Measurements from ENCODE around the gene ECE1. TPM values are rescaled to one million over a fixed set of nuclear protein-coding genes. Genes with fewer than 3 reads are reported as not detected.

ECE1 gene
- total and polyA plus RNA-seq, 2 donors (not counting 3 experiments of a cell fraction or from before 2014, with no cell fraction given) = 437 to 562 TPM

GRCh38 chr1:21242846-21243245 is 47.4 kb downstream of the ECE1 start:
- Histone ChIP-seq H3K79me2 (ENCODE audit: control insufficient read depth, insufficient read depth, low read length) (peaks cover 2% of the 10 kb centered on the region), H3K9ac (replicated peaks; ENCODE audit: extremely low read depth, insufficient read depth, low read length) (no peak overlapping the region), H3K4me3 (replicated peaks in 1 of 3; ENCODE audit: insufficient read depth in 1 of 3, low read depth in 1 of 3, low read length in 3 of 3) (no peak overlapping the region), H3K27me3 (ENCODE audit: control insufficient read depth in 2 of 2, insufficient read depth in 2 of 2, low read length in 2 of 2) (no peaks in the 10 kb centered on the region), H3K27ac (ENCODE audit: insufficient read depth, low read depth, low read length) (no peak overlapping the region), H3K4me2 (ENCODE audit: insufficient read depth, low read length) (no peak overlapping the region), H3K9me3 (replicated peaks; ENCODE audit: control insufficient read depth, insufficient read depth, low read length) (no peaks in the 10 kb centered on the region), H2AFZ (ENCODE audit: low read depth, low read length) (no peak overlapping the region), H3K4me1 (ENCODE audit: control insufficient read depth, extremely low read depth, insufficient read depth, low read length) (no peaks in the 10 kb centered on the region), H3K36me3 (ENCODE audit: control insufficient read depth in 2 of 2, extremely low read depth in 1 of 2, insufficient read depth in 2 of 2, low read length in 2 of 2) (peaks cover 36 to 69% of the 10 kb centered on the region in 2 experiments), H4K20me1 (replicated peaks; ENCODE audit: control insufficient read depth, extremely low read depth, insufficient read depth, low read length) (no peaks in the 10 kb centered on the region), H3K9me1 (replicated peaks; ENCODE audit: control insufficient read depth, extremely low read depth, insufficient read depth, low read length) (no peaks in the 10 kb centered on the region)
- dilution Hi-C loops (cut with MboI; ENCODE audit: extremely low pct_ligation_motif_present, low sequenced_read_pairs) (loop anchor here (10.0 kb wide), 1 partner anchor 122 kb away; no protein-coding TSS in a partner anchor), intact Hi-C loops (cut with micrococcal nuclease) (no loop called here)
- CTCF ChIA-PET = interaction anchor here (0.7 to 4.7 kb wide), 6 partner anchors 9 to 125 kb away, joined by 3 to 29 read pairs (median 8); no protein-coding TSS in a partner anchor
- FAIRE-seq = no peak
- POLR2A ChIA-PET = no interaction called here
- TF ChIP-seq JUN (IDR thresholded peaks at IDR 0.05; ENCODE audit: borderline replicate concordance, insufficient read depth, insufficient read length, low read depth) (no peak), GATA2 (IDR thresholded peaks at IDR 0.05; ENCODE audit: insufficient read depth, insufficient read length, low read depth, low read length) (no peak), EZH2 (IDR thresholded peaks at IDR 0.05; ENCODE audit: borderline replicate concordance, low read depth, low read length, severe bottlenecking) (no peak), FOS (IDR thresholded peaks at IDR 0.05; ENCODE audit: borderline replicate concordance, insufficient read depth, low read length) (no peak), CTCF (IDR thresholded peaks at IDR 0.05; ENCODE audit: extremely low read depth in 1 of 2, insufficient read depth in 1 of 2, low read depth in 1 of 2, low read length in 2 of 2) (no peak), POLR2A (IDR thresholded peaks at IDR 0.05; ENCODE audit: low read depth, low read length) (no peak), MYC (IDR thresholded peaks at IDR 0.05; ENCODE audit: low read depth, low read length) (no peak), POLR2AphosphoS5 (IDR thresholded peaks at IDR 0.05; ENCODE audit: insufficient read depth, low read depth, low read length) (no peak)
- TF ChIP-seq, protein P1, sequence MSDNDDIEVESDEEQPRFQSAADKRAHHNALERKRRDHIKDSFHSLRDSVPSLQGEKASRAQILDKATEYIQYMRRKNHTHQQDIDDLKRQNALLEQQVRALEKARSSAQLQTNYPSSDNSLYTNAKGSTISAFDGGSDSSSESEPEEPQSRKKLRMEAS (IDR thresholded peaks at IDR 0.05; ENCODE audit: insufficient read depth, insufficient read length) = no peak
- DNase-seq (ENCODE audit: low read depth, low spot score) = no peak
- BruUV-seq (replicated peaks) = no TSS peak
